ENCODE data around the gene CENPI. TPM values are rescaled to one million over a fixed set of nuclear protein-coding genes. Genes with fewer than 3 reads are reported as not detected.
"Not testable (repeated sequence)": the region's sequence is repeated elsewhere in the genome, so short reads cannot be mapped to it uniquely, and the experiment has no call there.

Gene CENPI
- 26.7 and 31.5 TPM in 2 replicates for total RNA-seq (2014; rRNA removed; shearing (Covaris generic))

- DNase-seq (ENCODE audit: low spot score), result peak; percentile 93
Measured at GRCh38 chrX:101097546-101098453, at the start of gene CENPI. CENPI (plus strand) TSS chrX:101098204; CDS start chrX:101101071, 2,867 bp downstream.

- DNase-seq (ENCODE audit: low spot score), result no peak
Measured at GRCh38 chrX:101051153-101051548, 46.9 kb upstream of the CENPI start.

GRCh38 chrX:101051549-101052302 is 46.3 kb upstream of the CENPI start, which contains the start of gene TRMT2B:
TRMT2B (minus strand) TSS chrX:101052111; CDS start chrX:101042289, 9,822 bp downstream.
- DNase-seq (ENCODE audit: low spot score), result peak; percentile 63

DNA sequence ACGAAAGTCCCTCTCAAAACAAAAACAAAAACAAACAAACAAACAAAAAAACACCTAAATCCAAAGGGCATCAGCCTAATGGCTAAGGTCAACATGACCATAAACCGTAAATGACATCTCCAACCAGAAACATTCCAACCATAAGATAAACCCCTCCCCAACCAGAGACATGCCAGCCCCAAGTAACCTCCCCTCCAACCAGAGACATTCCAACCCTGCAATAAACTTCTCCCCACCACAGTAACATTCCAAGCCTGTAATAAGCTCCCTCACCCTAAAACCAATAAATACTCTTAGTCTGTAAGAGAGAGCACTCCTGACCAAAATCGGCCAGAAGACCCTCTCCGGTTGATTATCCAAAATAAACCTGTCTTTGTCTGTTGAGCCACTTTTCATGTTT is 41.5 kb upstream of the CENPI start:
- not testable (repeated sequence) for DNase-seq (ENCODE audit: low spot score)

DNA sequence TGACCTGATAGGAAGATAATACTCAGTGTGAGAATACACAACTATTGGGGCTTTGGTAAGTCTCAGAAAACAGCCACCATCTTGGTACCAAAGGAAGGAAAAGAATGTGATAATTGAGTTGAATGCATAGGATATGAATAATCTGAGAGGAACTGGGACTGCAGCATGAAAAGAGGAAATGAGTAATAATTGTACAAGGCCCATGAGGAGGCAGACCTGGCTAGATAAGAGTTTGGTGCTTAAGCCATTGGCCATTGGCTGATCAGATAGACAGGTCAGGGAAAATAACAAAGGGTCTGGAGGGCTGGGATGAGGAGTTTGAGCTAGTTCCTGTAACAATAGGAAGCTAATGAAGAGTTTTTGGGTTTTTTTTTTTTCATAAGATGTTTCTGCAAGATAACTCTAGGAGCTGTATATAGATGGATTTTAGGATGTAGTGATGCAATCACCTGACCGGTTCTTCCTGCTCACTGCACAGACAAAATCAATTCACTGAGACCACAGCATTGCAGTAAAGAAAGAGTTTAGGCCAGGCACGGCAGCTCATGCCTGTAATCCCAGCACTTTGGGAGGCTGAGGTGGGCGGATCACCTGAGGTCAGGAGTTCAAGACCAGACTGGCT is 40.8 kb upstream of the CENPI start:
- no peak for DNase-seq (ENCODE audit: low spot score)

- DNase-seq (ENCODE audit: low spot score), result no peak
Measured at GRCh38 chrX:101062176-101062575, 35.8 kb upstream of the CENPI start.

- DNase-seq (ENCODE audit: low spot score), result no peak
Measured at GRCh38 chrX:101071582-101071981, 26.4 kb upstream of the CENPI start.

GRCh38 chrX:101078716-101079598 is 19.0 kb upstream of the CENPI start, which contains the start of gene TMEM35A:
TMEM35A (plus strand) TSS chrX:101078879; CDS start chrX:101079003, 124 bp downstream.
- DNase-seq (ENCODE audit: low spot score), result no peak

GRCh38 chrX:101079736-101080270 is 18.2 kb upstream of the CENPI start:
- no peak for DNase-seq (ENCODE audit: low spot score)

DNA sequence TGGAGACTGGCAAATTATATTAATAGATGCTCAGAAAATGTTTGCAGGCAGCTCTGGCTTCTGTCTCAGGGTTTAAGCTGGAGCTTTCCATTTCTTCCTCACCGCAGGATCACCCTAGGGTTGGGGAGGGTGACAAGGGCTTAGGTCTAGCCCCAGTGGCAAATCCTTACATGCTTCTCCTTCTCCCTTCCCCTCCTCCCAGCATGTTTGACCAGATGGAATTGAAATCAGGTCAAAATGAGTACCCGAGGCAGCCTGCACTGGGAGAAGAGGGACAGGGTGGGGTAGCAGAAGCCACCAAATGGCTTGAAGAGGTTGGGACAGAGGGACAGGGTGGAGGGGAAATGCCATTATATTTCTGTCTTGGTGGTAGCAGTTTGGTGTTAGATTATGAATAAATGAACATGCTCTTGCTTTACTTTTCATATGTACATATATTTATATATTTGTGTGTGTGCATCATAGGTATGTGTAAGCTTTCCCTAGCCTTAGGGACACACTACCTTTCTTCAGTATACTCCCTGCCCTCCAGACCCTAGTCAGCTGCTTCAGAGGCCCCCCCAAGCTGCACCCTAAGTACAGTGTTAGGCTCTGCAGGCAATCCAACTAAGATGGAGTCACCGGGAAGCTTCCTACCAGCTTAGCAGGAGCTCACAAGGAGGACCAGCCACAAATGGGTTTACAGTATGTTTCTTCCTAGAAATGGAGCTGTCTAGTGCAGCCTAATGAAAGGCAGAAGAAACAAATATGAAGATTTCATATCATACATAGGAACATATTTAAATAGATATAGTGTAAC is 17.5 kb upstream of the CENPI start:
- no peak for DNase-seq (ENCODE audit: low spot score)

DNA sequence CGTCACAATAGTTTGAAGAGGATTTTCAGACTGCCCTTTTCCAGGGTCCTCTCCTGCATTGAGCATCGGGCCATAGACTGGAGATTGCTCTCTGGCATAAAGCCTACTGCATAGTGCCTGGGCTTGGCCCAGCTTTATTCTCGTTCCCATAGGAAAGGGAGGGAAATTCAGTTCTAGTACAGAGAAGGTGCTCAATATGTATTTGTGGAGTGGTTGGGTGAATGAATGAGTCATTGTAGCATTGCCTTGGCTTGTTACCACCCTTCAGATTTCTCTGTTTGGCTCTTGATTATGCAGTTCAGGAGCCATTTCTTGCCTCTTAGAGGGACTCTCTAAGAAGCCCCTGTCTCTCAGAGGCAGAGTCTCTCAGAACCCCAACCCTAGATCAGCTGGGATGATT is 16.8 kb upstream of the CENPI start:
- no peak for DNase-seq (ENCODE audit: low spot score)

DNA sequence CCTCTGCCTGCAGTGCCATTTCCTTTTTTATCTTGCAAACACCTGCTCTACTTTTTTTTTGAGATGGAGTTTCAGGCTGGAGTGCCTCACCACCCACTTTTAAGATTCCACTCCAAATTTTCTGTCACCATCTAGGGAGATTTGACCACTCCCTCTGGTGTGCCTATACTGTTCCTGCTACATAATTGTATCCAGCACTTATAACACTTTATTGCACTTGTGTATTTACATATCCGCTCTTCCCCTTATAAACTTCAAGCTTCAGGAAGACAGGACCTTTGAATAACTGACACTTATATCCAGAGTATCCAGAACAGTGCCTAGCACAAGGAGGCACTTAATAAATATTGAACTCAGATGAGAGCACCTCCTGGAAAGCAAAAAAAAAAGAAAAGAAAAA is 6.2 kb upstream of the CENPI start:
- no peak for DNase-seq (ENCODE audit: low spot score)

DNA sequence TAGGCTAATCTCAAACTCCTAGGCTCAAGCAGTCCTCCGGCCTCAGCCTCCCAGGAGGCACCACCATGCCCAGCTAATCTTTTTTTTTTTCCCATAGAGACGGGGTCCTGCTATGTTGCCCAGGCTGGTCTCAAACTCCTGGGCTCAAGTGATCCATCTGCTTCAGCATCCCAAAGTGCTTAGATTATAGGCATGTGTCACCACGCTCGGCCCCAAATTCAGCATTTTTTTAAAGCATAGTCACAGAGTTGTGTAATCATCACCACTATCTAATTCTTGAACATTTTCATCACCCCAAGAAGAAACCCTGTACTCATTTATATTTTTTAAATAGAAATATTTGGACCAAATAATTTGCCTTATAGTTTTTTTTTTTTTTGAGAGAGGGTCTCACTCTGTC is 10.3 kb downstream of the CENPI start:
- DNase-seq (ENCODE audit: low spot score), result no peak

DNA sequence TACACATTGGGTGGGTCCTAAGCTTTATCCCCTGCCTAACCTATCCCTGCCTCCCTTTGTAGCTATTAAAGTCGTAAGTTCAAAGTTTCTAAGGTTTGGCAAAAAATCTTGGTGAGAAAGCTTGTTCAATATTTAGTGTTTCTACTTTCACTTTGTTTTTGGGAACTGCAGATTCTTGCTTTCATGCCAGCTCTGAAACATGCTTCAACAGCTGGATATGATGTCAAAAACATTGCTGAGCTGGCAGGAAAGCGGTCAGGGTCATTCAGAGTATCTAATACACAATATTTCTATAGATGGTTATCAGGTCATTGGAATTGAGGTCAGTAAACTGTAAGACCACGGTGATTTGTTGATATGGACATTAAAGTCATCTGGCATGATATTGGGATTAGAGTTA is 19.7 kb downstream of the CENPI start:
- no peak for DNase-seq (ENCODE audit: low spot score)

- DNase-seq (ENCODE audit: low spot score), result no peak
Measured at GRCh38 chrX:101136235-101136634, 38.2 kb downstream of the CENPI start.

Other genes starting within 250 kb of the CENPI start
- not detected in 2 replicates for gene NOX1, start 223.8 kb upstream of the CENPI start, total RNA-seq (2014; rRNA removed; shearing (Covaris generic))
- gene XKRX, start 169.3 kb upstream of the CENPI start, total RNA-seq (2014; rRNA removed; shearing (Covaris generic)), result 0.31 and 0.39 TPM in 2 replicates
- not detected in 2 replicates for gene ARL13A, start 128.5 kb upstream of the CENPI start, total RNA-seq (2014; rRNA removed; shearing (Covaris generic))
- gene TRMT2B, start 46.1 kb upstream of the CENPI start, total RNA-seq (2014; rRNA removed; shearing (Covaris generic)), result 10.1 and 13.2 TPM in 2 replicates
- not detected in 2 replicates for gene TMEM35A, start 19.3 kb upstream of the CENPI start, total RNA-seq (2014; rRNA removed; shearing (Covaris generic))
- gene DRP2, start 121.6 kb downstream of the CENPI start, total RNA-seq (2014; rRNA removed; shearing (Covaris generic)), result 0.14 TPM in 1 of 2 replicates, not detected in the other
- gene TAF7L, start 193.1 kb downstream of the CENPI start, total RNA-seq (2014; rRNA removed; shearing (Covaris generic)), result not detected in 2 replicates